Body of pancreas (tissue), 4 donors: ENCODE measurements around the gene ALG12. TPM values are rescaled to one million over a fixed set of nuclear protein-coding genes. Genes with fewer than 3 reads are reported as not detected.

ENCODE experiments used
- ATAC-seq: fragments of 150-250 bp; one replicate; pipeline ENCODE4 v1.9.1; 2016
- DNase-seq, 4 donors: peaks; one replicate each; pipeline ENCODE4 v3.0.0-alpha.2; 2019
- H3K27ac ChIP-seq, 4 donors: fragments of 200-600 bp; sonication (generic); 1 replicate in 3 of 4; 2 replicates in 1 of 4; pipeline versions ENCODE4 v1.5.1 to v1.6.1; 2016 to 2019; ENCODE audit warnings: mild to moderate bottlenecking in 1 of 4, mixed read lengths in 1 of 4, moderate library complexity in 1 of 4
- H3K27me3 ChIP-seq, 2 donors: fragments of 200-600 bp; sonication (generic); one replicate each; pipeline ENCODE4 v1.6.0; 2016; ENCODE audit warnings: mild to moderate bottlenecking in 1 of 2
- H3K36me3 ChIP-seq, 2 donors: fragments of 200-600 bp; sonication (generic); replicated peaks in 1 of 2; 2 replicates each; pipeline ENCODE4 v1.5.1; 2016; ENCODE audit warnings: low read depth in 2 of 2; ENCODE audit not compliant: insufficient read depth in 1 of 2
- H3K4me1 ChIP-seq: fragments of 200-600 bp; sonication (generic); one replicate; pipeline ENCODE4 v1.6.0; 2016
- H3K4me3 ChIP-seq, 2 donors: fragments of 200-600 bp; sonication (generic); 1 replicate in 1 of 2; 2 replicates in 1 of 2; pipeline ENCODE4 v1.5.1; 2016 to 2019
- H3K9me3 ChIP-seq, 3 donors: fragments of 200-600 bp; sonication (generic); 1 replicate in 2 of 3; 2 replicates in 1 of 3; pipeline ENCODE4 v1.5.1; 2016
- CTCF ChIP-seq, 7 experiments: fragments of 450-650 bp in 4 of 7; fragments of 200-600 bp in 3 of 7; sonication (generic) in 3 of 7; IDR thresholded peaks; one replicate each; pipeline ENCODE4 v1.5.1; 2016 to 2019; ENCODE audit warnings: antibody characterized with exemption in 7 of 7
- POLR2A ChIP-seq, 3 donors: fragments of 450-650 bp; IDR thresholded peaks; one replicate each; pipeline ENCODE4 v1.6.1; 2016; ENCODE audit warnings: antibody characterized with exemption in 3 of 3, mild to moderate bottlenecking in 2 of 3
- WGBS, 2 donors: methylation state at CpG; one replicate each; pipeline ENCODE4 v1.1.5; 2017; 5-methylcytosine and 5-hydroxymethylcytosine counted together
- intact Hi-C: fragments of 100-400 bp; cut with DNase I; formaldehyde crosslinking; loops from one replicate; pipeline ENCODE4 v1.15.1; 2023
- total RNA-seq, 2 donors: library from RNA; depleted of rRNA; stranded (reverse); fragments of >200 nt; gene quantifications; one replicate each; pipeline ENCODE4 v1.1.0, GENCODE V29; 2016

Gene ALG12
- 10 to 100 TPM; 16.2 to 17.9 TPM for total RNA-seq

- no peaks in the 10 kb centered on the region for H3K9me3 ChIP-seq
- no peaks in the 10 kb centered on the region for H3K27me3 ChIP-seq
- H3K4me1 ChIP-seq = peaks cover 24% of the 10 kb centered on the region
- TF ChIP-seq POLR2A (IDR thresholded peaks at IDR 0.05) = peak; percentile 60 to 89 (median 61)
- peak in 2 of 7 experiments; percentile 13 to 24 for TF ChIP-seq CTCF (IDR thresholded peaks at IDR 0.05)
- H3K27ac ChIP-seq = peak within 1 kb of the TSS; percentile 89 to 98 (median 93)
- peak within 1 kb of the TSS; percentile 55 to 76 for H3K4me3 ChIP-seq
- peak; percentile 98 for ATAC-seq
- intact Hi-C loops = loop anchor here (10.0 kb wide), 1 partner anchor 63 kb away; the partner anchor contains the start of gene ZBED4
- peak; percentile 98 to 99 (median 98) for DNase-seq
- peaks cover 0 to 2% of the 10 kb centered on the region in 2 donors for H3K36me3 ChIP-seq
- 0% methylated on average over 84 of the region's 103 CpGs; no CpG with 5 or more reads in 1 of the 2 donors for WGBS, 2 donors
These were observed at the start of gene ALG12, which contains the start of gene CRELD2 for GRCh38 chr22:49917974-49918910. ALG12 (minus strand) TSS chr22:49918438; CDS start chr22:49913765, 4,673 bp downstream. CRELD2 (plus strand) TSS chr22:49918634; CDS start chr22:49918770, 136 bp downstream.

- no peak for TF ChIP-seq CTCF (IDR thresholded peaks at IDR 0.05)
- TF ChIP-seq POLR2A (IDR thresholded peaks at IDR 0.05) = no peak
- Histone ChIP-seq H3K4me3 (no peak overlapping the region), H3K27me3 (no peaks in the 10 kb centered on the region), H3K27ac (peak overlapping the region; percentile 59 to 96 (median 82)), H3K36me3 (peaks cover 7 to 8% of the 10 kb centered on the region in 2 donors), H3K4me1 (peaks cover 92% of the 10 kb centered on the region), H3K9me3 (no peaks in the 10 kb centered on the region)
- WGBS, 2 donors = 32 to 55% methylated on average over 6 to 18 of the region's 18 CpGs
- peak; percentile 70 to 83 (median 75) for DNase-seq
- ATAC-seq = peak; percentile 25
- intact Hi-C loops = no loop called here
These were observed 49.5 kb upstream of the ALG12 start for GRCh38 chr22:49967706-49968208.

- 52 to 62% methylated on average over 15 to 36 of the region's 36 CpGs for WGBS, 2 donors
- Histone ChIP-seq H3K36me3 (peaks cover 8 to 10% of the 10 kb centered on the region in 2 donors), H3K27me3 (no peaks in the 10 kb centered on the region), H3K4me3 (no peak overlapping the region), H3K27ac (peak overlapping the region; percentile 59 to 96 (median 82)), H3K4me1 (peaks cover 95% of the 10 kb centered on the region), H3K9me3 (no peaks in the 10 kb centered on the region)
- peak; percentile 3 for ATAC-seq
- peak; percentile 38 to 76 (median 48) for DNase-seq
- intact Hi-C loops = no loop called here
- no peak for TF ChIP-seq POLR2A (IDR thresholded peaks at IDR 0.05)
- TF ChIP-seq CTCF (IDR thresholded peaks at IDR 0.05) = peak in 1 of 7 experiments; percentile 14
These were observed 48.8 kb upstream of the ALG12 start for GRCh38 chr22:49966774-49967705.

- Histone ChIP-seq H3K27ac (peak overlapping the region; percentile 59 to 96 (median 82)), H3K36me3 (peaks cover 8 to 10% of the 10 kb centered on the region in 2 donors), H3K4me3 (no peak overlapping the region), H3K4me1 (peaks cover 87% of the 10 kb centered on the region), H3K9me3 (no peaks in the 10 kb centered on the region), H3K27me3 (no peaks in the 10 kb centered on the region)
- DNase-seq = peak in 3 of 4 donors; percentile 17 to 25 (median 21)
- 78% methylated on average over 11 of the region's 11 CpGs; no CpG with 5 or more reads in 1 of the 2 donors for WGBS, 2 donors
- TF ChIP-seq CTCF (IDR thresholded peaks at IDR 0.05) = no peak
- TF ChIP-seq POLR2A (IDR thresholded peaks at IDR 0.05) = no peak
- no peak for ATAC-seq
- intact Hi-C loops = no loop called here
These were observed 48.0 kb upstream of the ALG12 start for GRCh38 chr22:49966041-49966773.
